Lower leg skin (tissue), 4 donors: ENCODE data around the gene SOCS2. TPM values are rescaled to one million over a fixed set of nuclear protein-coding genes. Genes with fewer than 3 reads are reported as not detected.

ENCODE experiments used
- DNase-seq, 2 donors: peaks; one replicate each; pipeline ENCODE4 v3.0.0-alpha.2; 2019; ENCODE audit warnings: low spot score in 2 of 2
- H3K4me3 ChIP-seq: fragments of 200-600 bp; sonication (generic); 2 replicates; pipeline ENCODE4 v1.5.1; 2017; ENCODE audit warnings: mild to moderate bottlenecking, low read depth; ENCODE audit not compliant: poor library complexity, severe bottlenecking
- POLR2A ChIP-seq, 2 donors: fragments of 450-650 bp; IDR thresholded peaks; one replicate each; pipeline ENCODE4 v1.6.1; 2016 to 2017; ENCODE audit warnings: antibody characterized with exemption in 2 of 2, mild to moderate bottlenecking in 1 of 2, moderate library complexity in 1 of 2
- WGBS, 2 donors: methylation state at CpG; one replicate each; pipeline ENCODE4 v1.1.5; 2018; 5-methylcytosine and 5-hydroxymethylcytosine counted together
- intact Hi-C: fragments of 100-400 bp; cut with DNase I; formaldehyde crosslinking; loops from one replicate; pipeline ENCODE4 v1.15.0; 2023; ENCODE audit warnings: low total_unique reads
- total RNA-seq, 4 donors: library from RNA; depleted of rRNA; stranded (reverse); fragments of >200 nt; gene quantifications; one replicate each; pipeline ENCODE4 v1.1.0, GENCODE V29; 2016
- TF ChIP-seq, protein P1 (sequence below), 3 donors: fragments of 450-650 bp; IDR thresholded peaks; one replicate each; pipeline ENCODE4 v1.5.1; 2016; ENCODE audit warnings: antibody characterized with exemption in 3 of 3, mild to moderate bottlenecking in 3 of 3, moderate library complexity in 2 of 3

Gene SOCS2
- total RNA-seq, 4 donors from 2014 or later = 4.2 to 14.2 (median 9.2) TPM

DNA sequence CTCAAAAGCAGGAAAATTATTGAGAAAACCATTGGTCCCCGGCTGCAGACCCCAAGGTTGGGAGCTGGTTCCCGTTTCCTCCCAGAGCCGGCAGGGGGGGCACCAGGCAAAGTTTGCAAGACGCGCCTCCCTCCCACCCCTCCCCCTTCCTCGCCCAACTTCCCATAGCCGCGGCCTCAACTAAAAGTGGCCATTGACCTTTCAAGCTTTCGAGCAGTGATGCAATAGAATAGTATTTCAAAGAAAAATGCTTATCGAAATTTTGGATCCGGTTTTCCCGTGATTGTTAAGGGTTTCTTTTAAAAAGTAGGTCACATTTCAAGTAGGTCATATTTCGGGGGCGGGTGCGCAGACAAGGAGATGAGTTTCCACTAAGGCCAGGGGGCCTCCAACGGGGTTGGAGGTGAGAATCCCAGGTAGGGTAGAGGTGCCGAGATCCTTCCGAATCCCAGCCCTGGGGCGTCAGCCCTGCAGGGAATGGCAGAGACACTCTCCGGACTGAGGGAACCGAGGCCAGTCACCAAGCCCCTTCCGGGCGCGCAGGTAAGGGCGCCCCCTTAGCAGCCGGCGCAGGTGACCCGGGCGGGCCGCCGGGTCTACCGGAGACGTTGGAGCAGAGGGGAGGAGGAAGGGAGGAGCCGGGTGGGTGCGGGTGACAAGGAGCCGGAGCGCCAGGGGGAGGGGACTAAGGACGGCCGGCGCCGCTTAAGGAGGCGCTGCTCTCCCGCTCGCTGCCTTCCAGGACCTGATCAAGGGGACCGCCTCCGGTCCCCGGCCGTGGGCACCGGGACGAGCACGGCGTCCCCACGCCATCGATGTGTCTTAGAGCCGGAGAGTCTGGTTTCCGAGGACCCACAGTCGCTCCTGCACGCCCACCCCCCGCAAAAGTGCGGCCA, 2.6 kb upstream of the SOCS2 start:
- H3K4me3 ChIP-seq = peak overlapping the region; percentile 66
- TF ChIP-seq, protein P1, sequence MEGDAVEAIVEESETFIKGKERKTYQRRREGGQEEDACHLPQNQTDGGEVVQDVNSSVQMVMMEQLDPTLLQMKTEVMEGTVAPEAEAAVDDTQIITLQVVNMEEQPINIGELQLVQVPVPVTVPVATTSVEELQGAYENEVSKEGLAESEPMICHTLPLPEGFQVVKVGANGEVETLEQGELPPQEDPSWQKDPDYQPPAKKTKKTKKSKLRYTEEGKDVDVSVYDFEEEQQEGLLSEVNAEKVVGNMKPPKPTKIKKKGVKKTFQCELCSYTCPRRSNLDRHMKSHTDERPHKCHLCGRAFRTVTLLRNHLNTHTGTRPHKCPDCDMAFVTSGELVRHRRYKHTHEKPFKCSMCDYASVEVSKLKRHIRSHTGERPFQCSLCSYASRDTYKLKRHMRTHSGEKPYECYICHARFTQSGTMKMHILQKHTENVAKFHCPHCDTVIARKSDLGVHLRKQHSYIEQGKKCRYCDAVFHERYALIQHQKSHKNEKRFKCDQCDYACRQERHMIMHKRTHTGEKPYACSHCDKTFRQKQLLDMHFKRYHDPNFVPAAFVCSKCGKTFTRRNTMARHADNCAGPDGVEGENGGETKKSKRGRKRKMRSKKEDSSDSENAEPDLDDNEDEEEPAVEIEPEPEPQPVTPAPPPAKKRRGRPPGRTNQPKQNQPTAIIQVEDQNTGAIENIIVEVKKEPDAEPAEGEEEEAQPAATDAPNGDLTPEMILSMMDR (IDR thresholded peaks at IDR 0.05) = no peak
- no peak for TF ChIP-seq POLR2A (IDR thresholded peaks at IDR 0.05)
- intact Hi-C loops = loop anchor here (5.0 kb wide), 1 partner anchor 532 kb away; no protein-coding TSS in a partner anchor
- WGBS, 2 donors = 0 to 1% methylated on average over 44 to 52 of the region's 60 CpGs
- peak; percentile 82 to 97 for DNase-seq

GRCh38 chr12:93570552-93571364, 1.7 kb upstream of the SOCS2 start:
- H3K4me3 ChIP-seq = peak overlapping the region; percentile 66
- peak; percentile 94 to 99 for DNase-seq
- TF ChIP-seq, protein P1 (IDR thresholded peaks at IDR 0.05) = no peak
- TF ChIP-seq POLR2A (IDR thresholded peaks at IDR 0.05) = no peak
- intact Hi-C loops = loop anchor here (5.0 kb wide), 1 partner anchor 532 kb away; no protein-coding TSS in a partner anchor
- 0% methylated on average over 66 to 70 of the region's 97 CpGs for WGBS, 2 donors

- intact Hi-C loops = loop anchor here (5.0 kb wide), 1 partner anchor 531 kb away; no protein-coding TSS in a partner anchor
- peak; percentile 33 to 94 for DNase-seq
- TF ChIP-seq, protein P1 (IDR thresholded peaks at IDR 0.05) = no peak
- no peak for TF ChIP-seq POLR2A (IDR thresholded peaks at IDR 0.05)
- peak overlapping the region; percentile 66 for H3K4me3 ChIP-seq
- 1 to 2% methylated on average over 27 to 36 of the region's 47 CpGs for WGBS, 2 donors
Observed at GRCh38 chr12:93571365-93571924, 1.0 kb upstream of the SOCS2 start.

GRCh38 chr12:93572712-93573551, 457 bp downstream of the SOCS2 start:
- DNase-seq = no peak
- peak overlapping the region; percentile 45 for H3K4me3 ChIP-seq
- 3 to 4% methylated on average over 51 to 74 of the region's 75 CpGs for WGBS, 2 donors
- TF ChIP-seq, protein P1 (IDR thresholded peaks at IDR 0.05) = no peak
- TF ChIP-seq POLR2A (IDR thresholded peaks at IDR 0.05) = no peak
- intact Hi-C loops = loop anchor here (5.0 kb wide), 1 partner anchor 529 kb away; no protein-coding TSS in a partner anchor
